GM19397 (cell line): ENCODE data around the gene CSRP1.
"Not testable (repeated sequence)": the region's sequence is repeated elsewhere in the genome, so short reads cannot be mapped to it uniquely, and the experiment has no call there.

Source experiments
- ATAC-seq: cut with Tn5 transposase; IDR thresholded peaks from one replicate; pipeline ENCODE4 v1.9.1; 2021; ENCODE audit warnings: mild to moderate bottlenecking, moderate library complexity; ENCODE audit not compliant: unreplicated experiment

The CSRP1 gene

DNA sequence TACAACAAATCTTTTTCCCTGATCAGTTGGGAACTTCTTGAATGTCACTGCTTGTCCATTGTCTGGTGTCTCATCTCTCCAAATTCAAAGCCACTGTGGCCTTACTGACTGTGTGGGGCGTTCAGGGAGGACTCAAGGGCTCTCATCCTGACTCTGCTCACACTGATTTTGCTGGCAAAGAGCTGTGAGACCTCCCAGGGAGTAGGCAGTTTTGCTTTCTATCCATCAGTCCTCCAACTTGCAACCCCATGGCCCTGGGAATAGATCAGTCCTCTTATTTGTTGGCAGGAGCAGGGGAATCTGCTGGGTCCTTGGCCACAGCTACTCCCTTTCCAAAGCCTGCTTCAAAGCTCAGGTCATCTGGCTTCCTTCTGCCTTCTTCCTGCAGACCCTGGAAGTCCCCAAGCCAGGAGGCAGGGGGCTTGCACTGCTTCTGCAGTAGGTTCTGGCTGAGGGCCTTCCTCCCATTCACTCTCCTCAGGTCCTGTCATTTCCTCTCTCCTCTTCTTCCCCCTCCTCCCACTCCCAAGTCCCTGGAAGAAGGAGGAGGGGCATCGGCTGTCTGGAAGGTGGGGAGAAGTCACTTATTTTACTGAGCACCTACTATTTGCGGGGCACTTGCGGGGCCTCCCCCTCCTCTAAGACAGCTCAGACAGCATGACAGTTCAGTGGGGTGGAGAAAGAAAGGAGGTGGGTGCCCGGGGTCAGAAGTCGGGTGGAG, 31.1 kb upstream of the CSRP1 start:
- no peak for ATAC-seq

DNA sequence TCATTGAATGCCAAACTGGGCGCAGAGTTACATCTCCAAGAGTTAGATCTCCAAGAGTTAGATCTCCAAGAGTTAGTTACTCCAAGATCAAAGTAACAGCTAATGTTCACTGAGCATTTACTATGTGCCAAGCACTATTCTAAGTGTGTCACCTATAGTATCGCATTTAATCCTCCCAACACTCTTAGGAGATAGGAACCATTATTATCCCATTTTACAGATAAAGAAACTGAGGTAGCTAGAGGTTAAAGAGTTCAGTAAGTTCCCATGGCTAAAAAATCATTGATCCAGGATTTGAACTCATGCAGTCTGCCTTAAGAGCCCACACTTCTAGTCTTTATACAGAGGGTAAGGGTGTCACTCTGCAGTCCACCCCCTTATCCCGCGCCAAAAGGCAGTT, 30.5 kb upstream of the CSRP1 start:
- no peak for ATAC-seq

DNA sequence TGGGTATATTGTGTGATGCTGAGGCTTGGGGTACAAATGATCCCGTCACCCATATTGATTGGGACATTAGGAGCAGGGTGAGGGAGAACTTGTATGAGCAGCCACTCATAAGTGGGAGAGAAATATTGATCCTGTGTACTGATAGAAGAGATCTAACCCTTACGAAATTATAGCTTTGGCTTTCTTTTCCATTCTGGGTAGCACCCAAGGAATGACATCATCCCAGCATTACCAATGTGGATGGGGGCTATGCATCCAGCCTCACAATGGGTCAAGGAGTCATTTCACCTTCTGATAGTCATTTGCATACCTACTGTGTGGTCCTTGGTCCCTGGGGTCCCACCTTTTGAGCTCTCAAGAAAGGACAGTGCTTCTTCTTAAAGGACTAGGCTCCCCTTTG, 30.1 kb upstream of the CSRP1 start:
- ATAC-seq, result no peak

DNA sequence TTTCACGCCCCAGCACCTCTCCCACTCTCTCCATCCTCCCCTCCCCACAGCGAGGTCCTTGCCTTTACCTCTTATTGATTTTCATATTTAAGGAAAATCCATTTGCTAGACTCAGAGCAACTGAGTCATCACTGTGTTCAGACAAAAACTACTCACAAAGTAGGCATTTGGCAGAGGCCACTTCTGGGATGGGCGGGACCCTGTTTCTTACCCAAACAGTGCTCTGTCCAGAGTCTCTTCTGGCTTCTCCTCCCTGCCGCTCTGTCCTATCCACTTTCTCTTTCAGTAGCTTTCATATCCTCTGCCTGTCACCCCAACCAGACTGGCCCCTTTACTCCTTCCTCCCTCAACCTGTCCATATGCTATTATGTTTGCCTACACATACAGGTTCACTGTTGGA, 29.6 kb upstream of the CSRP1 start:
- ATAC-seq, result no peak

DNA sequence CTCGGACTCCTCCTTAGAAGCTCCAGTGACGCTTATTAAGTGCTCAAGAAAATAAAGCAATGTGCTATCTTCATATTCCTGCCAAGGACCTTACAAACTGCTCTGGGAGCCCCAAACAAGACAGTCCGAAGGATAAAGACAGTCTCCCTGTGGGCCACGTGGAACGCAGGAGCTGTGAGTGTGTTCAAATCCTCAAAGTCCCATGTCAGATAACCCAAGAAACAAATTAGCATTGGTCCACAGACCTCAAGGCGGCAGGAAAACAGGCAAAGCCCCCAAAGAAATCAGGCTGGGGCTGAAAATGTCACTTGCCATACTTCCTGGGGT, 29.0 kb upstream of the CSRP1 start:
- ATAC-seq, result no peak

DNA sequence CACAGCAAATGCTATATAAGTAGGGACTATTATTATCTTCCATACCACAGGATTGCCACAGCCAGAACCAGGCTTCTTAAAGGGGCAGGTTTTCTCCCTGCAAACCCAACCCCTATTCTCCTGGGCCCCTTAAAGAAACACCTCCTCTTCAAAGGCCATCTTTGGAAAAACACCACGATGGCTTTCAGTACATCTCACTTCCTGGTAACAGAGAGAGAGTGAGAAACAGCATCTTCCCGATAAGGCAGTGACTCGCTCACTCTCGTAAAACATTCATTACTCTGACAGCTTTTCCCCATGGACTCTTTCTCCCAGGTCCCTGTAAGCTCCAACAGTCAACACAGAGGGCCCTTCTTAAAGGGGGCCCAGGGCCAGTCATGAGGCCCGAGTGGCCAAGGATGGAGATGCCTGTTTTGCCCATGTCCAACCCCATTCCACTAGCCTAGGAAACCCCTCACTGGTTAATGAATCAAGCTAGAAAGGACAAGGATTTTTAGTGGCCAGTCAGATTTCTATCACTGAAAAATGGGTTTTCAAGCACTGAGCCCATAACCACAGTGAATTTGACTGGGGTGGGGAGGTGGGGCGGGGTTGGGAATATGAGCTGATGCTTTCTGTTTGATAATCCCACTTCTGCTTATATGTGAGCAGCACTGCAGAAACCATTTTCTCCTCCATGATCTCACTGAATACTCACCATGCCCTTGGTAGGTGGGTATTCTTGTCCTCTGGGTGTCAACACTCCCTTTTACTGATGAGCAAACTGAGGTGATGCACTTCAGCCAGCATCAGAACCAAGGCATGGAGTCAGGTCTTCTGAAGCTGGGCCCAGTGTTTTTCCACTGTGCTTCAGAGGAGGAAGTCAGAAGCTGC, 28.4 kb upstream of the CSRP1 start:
- ATAC-seq, result no peak

DNA sequence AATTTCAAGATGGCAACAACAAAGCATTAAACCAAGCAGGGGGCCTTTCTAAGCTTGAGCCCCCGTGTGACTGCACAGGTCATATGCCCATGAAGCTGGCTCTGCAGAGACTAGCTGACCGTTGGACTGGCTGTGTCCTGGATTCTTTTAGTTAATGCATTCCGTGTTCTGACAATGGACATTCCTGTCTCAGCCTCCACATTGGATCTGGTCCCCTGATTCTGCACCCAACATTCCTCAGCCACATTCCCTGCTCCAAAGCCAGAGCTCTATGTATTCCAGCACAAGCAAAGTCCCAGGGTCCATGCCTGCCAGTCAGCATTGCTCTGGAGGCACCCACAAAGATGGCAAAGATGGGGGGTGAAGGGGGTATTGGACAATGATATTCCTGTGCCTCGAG, 26.9 kb upstream of the CSRP1 start:
- ATAC-seq, result no peak

DNA sequence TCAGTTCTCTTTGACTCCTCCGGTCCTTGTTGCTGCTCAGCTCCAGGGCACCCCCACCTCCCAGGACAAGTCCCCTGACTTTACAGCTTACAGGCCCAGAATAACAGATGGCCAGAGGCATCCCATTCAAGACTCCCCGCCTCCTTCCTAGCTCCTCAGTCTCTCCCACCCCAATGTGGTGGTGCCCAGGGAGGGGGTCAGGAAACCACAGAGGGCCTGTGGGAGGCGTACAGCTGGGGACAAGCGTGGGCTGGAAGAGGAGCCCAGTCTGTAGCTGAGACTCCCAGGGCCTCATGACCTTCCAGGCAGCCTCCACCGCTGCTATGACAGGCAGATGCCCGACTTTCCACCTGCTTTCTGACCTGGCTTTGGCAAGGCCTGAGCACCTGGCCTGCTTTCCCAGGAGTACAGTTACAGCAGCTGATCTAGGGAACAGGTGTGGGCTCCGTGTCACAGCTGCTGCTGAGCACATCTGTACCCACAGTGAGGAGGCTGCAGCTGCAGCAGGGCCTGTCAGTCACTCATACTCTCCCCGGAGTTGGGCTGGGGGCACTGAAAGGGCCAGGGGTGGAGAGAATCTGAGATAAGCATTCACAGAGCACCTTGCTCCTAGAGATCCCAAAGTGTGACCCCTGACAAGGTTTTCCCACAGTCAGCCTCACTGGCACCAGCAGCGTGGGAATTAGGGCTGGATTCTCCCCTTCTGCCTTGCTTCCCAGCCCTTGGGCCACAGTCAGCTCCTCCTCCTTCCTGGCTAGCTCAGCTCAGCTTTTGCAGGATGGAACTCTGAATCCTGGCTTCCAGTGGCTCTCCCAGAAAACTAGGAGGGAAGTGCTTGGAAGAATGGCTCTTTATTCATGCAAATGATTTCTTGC, 24.9 kb upstream of the CSRP1 start:
- no peak for ATAC-seq

DNA sequence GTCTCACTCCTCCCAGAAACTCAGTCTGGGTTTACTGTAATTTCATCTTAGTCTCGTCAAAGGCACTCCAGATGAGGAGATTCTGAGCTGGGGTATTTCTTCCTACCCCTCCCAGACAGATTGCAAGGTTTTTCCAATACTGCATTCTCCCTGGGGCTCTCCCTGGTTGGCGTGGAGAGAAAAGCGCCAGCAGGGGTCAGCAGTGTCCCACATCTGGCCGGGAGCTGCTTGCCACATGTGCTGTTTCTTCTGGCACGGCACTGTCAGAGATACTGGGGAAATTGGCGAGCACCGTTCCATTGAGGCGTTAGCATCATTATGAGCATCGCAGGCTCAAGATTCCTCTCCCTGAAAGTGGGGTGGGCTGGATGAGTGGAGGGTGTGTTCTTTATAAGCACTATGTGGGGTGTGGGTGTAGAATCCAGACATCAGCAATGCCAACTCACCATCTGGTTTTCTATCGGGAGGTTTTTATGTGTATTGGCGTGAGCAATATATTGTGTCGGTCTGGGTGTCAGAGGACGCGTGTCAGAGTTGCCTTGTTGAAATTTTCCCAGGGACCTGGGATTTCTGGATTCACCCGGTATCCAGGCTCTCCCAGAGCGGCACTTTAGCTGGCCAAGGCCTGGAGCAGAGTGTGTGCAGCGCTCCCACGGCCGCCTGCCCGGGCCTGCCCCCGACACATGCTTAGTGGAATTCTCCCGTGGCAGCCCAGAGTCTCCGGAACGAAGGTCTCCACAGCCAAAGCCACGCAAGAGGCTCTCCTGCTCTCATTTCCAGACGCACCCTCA, 24.0 kb upstream of the CSRP1 start:
- no peak for ATAC-seq

DNA sequence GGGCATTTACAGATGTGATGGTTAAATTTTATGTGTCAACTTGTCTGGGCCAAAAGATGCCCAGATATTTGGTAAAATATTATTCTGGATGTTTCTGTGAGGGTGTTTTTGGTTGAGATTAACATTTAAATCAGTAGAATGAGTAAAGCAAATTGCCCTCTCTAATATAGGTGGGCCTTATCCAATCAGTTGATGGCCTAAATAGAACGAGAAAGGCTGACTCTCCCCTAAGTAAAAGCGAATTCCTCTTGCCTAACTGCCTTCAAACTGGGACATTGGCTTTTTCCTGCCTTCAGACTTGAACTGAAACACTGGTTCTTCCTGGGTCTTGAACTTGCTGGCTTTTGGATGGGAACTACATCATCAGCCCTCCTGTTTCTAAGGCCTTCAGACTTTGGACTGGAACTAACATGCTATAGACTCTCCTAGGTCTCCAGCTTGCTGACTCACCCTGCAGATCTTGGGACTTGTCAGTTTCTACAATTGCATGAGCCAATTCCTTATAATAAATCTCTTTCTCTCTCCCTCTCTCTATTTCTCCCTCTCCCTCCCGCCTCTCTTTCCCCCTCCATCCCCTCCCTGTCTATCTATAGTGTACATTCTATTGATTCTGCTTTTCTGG, 21.8 kb upstream of the CSRP1 start:
- ATAC-seq, result no peak

DNA sequence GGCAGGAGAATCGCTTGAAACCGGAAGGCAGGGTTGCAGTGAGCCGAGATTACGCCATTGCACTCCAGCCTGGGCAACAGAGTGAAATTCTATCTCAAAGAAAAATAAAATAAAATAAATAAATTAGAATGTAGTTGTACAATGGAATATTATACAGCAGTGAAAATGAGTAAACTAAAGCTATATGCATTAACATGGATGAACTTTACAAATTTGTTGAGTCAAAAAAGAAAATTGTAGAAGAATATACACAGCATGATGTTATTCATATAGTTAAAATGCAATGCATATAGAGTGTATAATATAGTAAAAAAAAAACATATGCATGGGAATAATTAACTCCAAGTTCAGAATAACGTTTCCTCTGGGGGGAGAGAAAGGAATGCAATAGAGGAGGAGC, 21.0 kb upstream of the CSRP1 start:
- ATAC-seq, result no peak

DNA sequence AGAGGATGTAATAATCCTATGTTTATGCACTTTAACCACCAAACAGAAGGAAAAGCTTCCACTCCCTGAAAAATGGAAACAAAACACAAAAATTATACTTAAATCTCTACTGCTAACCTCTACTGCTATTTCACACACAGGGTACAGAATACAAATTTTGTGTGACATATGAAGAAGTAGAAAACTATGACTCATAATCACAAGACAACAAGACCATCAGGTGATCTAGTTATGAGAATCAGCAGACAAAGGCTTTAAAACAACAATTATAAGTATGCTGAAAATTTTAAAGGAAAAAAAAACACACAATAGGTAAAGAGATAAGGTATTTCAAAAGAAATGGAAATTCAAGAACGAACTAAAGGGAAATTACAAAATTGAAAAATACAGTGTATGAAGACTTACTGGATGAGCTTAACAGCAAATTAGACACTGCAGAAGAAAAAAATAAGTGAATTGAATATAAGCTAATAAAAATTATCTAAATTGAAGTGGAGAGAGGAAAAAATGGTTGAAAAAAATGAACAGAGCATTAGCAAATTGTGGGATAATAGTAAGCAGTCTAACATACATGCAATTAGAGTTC, 18.4 kb upstream of the CSRP1 start:
- no peak for ATAC-seq

DNA sequence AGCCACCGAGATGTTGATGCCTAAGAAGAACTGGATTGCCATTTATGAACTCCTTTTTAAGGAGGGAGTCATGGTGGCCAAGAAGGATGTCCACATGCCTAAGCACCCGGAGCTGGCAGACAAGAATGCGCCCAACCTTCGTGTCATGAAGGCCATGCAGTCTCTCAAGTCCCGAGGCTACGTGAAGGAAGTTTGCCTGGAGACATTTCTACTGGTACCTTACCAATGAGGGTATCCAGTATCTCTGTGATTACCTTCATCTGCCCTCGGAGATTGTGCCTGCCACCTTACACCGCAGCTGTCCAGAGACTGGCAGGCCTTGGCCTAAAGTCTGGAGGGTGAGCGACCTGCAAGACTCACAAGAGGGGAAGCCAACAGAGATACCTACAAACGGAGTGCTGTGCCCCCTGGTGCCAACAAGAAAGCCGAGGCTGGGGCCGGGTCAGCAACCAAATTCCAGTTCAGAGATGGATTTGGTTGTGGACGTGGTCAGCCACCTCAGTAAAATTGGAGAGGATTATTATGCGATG, 13.2 kb upstream of the CSRP1 start:
- ATAC-seq, result not testable (repeated sequence)

DNA sequence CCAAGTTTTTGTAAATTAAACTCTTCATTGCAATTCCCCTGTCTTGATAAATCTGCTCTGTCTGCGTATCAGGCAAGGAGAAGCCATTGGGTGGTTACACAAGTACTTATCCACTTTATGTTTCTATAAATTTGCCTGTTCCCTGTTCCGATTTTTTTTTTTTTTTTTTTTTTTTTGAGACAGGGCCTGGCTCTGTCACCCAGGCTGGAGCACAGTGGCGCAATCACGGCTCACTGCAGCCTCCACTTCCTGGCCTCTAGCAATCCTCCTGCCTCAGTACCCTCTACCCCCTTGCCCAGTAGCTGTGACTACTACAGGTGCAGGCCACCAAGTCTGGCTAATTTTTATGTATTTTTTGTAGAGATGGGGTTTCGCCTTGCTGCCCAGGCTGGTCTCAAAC, 11.1 kb upstream of the CSRP1 start:
- no peak for ATAC-seq

DNA sequence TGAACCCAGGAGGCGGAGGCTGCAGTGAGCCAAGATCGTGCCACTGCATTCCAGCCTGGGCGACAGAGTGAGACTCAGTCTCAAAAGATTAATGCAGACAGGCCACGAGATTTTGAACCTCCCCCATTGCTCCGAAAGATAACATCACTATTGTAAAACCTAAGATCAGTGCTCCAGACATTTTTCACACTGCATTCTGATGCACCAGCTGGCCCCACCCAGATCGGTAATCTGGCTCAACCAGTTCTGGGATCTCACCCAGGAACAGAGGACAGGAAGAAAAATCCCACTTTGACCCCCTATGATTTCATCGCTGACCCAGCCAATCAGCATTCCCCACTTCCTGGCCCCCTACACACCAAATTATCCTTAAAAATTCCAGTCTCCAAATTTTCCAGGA, 10.7 kb upstream of the CSRP1 start:
- ATAC-seq, result no peak

DNA sequence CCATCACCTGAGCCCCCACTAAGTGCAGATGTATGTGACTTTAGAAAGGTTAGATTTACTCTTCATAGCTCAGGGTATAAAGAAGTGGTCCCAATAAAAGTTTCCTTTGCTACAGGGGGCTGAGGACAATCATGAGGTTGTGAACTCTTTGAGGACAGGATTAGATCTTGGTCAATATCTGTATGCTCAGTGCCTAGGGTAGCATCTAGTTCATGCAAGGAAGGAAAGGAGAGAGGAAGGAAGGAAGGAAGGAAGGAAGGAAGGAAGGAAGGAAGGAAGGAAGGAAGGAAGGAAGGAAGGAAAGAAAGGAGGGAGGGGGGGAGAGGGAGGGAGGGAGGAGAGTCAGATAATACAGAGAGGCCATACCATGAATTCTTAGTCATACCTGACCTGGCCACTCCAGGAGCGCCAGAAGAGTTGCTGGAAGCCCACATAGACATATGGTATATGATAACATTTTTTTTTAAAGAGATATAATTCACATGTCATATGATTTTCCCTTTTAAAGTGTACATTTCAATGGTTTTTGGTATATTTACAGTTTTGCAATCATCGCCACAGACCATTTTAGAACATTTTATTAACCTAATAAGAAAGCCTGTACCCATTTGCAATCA, 9.7 kb upstream of the CSRP1 start:
- no peak for ATAC-seq

DNA sequence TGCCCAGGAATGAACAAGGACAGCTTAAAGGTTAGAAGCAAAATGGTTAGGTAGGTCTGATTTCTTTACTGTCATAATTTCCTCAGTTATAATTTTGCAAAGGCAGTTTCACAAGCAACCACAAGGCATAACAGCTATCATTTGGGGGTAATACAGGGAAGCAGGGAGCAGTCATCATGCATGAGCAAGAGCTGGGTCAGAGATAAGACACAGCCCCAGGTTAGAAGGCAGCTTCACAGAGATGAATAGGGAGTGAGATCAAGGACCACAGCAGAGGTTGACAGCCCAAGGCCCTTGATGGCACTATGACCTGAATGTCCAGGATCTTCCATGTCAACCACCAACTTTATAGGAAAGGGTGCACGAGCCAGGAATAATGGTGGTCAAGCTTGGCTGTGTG, 9.0 kb upstream of the CSRP1 start:
- ATAC-seq, result no peak

DNA sequence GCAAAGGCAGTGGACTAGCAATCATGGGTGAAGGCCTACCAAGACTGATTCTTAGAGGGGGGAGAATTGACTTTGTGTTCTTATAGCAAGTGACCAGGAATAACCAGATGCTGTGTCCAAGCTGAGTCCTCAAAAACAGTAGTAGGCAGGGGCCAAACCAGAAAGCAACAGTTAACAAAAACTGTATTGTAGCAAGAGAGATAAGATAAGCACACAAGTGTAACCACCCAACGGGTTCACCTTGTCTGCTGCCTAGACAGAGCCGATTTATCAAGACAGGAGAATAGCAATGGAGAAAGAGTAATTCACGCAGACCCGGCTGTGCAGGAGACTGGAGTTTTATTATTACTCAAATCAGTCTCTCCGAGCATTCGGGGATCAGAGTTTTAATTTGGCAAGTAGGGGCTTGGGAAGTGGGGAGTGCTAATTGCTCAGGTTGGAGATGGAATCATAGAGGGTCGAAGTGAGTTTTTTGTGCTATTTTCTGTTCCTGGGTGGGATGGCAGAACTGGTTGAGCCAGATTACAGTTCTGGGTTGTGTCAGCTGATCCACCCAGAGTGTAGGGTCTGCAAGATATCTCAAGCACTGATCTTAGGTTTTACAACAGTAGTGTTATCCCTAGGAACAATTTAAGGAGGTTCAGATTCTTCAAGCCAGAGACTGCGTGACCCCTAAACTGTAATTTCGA, 8.3 kb upstream of the CSRP1 start:
- no peak for ATAC-seq

DNA sequence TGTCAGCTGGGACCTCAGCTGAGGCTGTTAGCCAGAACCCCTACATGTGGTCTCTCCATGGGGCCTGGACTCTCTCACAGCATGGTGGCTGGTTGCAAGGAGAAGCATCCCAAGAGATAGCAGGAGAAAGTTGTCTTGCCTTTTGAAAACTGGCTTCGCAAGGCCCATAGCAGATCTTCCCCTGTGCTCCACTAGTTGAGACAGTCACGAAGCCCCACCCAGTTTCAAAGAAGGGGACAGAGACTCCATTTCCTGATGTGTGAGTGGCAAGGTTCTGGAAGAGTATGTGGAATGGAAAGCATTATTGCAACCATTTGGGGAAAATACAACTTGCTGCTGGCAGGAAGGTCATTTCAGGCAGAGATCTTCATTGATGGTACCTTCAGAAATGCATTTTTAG, 7.5 kb upstream of the CSRP1 start:
- ATAC-seq, result no peak
